Measurements from ENCODE around the gene ARHGEF19.
"Not testable (repeated sequence)": the region's sequence is repeated elsewhere in the genome, so short reads cannot be mapped to it uniquely, and the experiment has no call there.

Gene ARHGEF19

GRCh38 chr1:16163608-16164212 is 48.7 kb downstream of the ARHGEF19 start:
- DNase-seq, result not testable (repeated sequence)

DNA sequence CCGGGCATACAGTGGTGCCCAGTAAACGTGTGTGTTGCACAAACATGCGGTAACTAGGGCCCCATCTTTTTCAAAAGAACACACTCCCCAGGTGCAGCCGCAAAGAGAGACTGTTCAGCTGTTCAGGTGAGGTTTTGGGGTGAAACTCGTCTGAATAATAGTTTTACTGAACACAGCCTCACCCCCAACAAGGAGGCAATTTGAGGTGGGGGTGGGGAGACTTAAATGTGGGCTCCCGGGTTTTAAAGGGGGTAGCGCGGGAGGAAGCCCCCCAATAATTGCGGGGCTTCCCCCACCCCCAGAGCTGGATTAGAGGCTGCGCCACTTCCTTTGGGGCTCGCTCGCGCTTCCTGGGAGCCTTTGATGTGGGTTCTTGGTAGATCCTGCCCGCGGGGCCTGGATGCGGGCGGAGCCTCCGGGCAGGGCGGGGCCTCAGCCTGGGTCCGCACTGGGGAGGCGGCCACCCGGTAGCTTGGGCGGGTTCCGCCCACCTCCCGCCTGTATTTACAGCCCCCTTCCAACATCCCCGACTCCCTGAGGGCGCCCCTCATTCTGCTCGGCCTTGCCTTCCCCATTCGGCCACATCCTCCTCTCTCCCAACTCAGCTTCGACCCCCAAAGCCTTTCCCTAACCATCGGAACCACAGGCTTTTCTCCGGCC is 50.2 kb downstream of the ARHGEF19 start:
- DNase-seq, result no peak

GRCh38 chr1:16161717-16162116 is 50.7 kb downstream of the ARHGEF19 start:
- DNase-seq, result no peak

DNA sequence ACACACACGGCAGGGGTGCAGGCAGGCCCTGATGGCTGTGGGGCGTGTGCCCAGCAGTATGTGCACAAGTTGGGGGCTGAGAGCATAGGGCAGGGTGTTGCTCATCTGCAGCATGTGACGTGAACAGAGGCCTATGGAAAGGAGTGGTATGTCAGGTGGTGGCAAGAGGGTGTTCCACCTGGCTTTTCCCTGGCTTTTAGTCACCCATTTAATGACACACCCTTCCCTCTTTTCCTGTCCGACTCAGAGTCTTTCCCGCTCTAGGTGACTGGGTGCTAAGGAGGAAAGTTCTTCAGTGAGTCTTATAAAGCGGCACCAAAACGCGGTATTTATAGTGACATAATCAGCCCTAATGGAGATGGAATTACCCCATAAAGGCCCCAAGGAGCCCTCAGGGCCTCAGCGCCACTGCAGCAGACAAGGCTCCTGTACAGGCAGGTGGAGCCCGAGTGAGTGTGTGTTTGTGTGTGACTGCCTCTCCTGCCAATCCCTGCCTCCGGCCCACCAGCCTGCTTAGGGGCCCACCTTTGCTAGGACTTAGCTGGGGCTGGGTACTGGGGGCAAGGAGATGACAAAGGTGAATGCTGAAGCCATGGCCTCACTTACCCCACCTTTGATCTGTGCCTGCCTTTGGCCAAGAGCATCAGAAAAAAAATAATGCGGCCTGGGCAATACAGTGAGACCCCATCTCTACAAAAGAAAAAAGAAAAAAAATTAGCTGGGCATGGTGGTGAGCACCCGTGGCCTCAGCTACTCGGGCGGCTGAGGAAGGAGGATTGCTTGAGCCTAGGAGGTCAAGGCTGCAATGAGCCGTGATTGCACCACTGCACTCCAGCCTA is 53.2 kb downstream of the ARHGEF19 start:
- DNase-seq, result no peak

DNA sequence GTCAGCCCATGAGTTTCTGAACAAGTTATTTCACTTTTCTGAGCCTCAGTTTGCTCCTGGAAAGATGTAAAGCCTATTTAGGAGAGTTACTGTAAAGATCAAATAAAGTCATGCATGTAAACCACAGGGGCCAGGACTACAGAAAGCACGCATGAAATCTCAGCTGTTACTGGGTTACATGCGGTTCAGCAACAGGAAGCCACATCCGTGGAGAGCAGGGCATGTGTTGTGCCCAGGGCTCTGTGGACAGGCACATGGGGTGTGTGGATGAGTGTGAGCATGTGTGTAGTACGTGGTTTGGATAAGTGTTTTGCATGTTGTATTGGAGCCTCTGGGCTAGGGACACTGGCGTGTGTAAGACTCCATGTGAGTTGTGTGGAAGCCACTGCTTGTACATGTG is 54.4 kb downstream of the ARHGEF19 start:
- no peak for DNase-seq

- DNase-seq, result no peak
Measured at GRCh38 chr1:16156848-16157495, 55.5 kb downstream of the ARHGEF19 start.

- no peak for DNase-seq
Measured at GRCh38 chr1:16155537-16156410, 56.7 kb downstream of the ARHGEF19 start, which contains the start of gene EPHA2. Gene EPHA2, minus strand, starts transcription at chr1:16156069. Its CDS starts 137 bp downstream, at chr1:16155932.

DNA sequence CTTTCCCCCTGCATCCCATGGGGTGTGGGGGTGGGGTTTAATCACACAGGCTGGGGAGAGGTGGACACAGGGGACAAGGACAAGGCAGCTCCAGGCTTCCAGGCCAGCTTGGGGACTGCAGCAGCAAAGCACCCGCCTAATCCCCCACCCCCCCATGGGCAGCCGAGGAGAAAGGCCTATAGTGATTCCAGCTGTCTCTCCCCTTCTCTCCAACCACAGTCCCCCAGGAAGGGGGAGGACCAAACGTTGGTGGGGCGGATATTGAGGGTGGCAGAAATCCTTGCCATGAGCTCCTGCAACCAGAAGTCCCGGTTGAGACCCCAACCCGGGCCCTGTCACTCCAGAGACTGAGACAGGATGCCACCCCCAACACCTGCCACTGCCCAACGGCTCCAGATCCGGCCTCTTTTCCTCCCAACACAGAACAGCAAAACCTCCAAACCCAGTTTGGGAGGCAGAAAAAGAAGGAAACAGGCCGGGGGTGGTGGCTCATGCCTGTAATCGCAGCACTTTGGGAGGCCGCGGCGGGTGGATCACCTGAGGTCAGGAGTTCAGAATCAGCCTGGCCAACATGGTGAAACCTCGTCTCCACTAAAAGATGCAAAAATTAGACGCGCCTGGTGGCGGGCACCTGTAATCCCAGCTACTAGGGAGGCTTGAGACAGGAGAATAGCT is 58.3 kb downstream of the ARHGEF19 start:
- DNase-seq, result no peak

- no peak for DNase-seq
Measured at GRCh38 chr1:16153096-16153998, 59.1 kb downstream of the ARHGEF19 start.

DNA sequence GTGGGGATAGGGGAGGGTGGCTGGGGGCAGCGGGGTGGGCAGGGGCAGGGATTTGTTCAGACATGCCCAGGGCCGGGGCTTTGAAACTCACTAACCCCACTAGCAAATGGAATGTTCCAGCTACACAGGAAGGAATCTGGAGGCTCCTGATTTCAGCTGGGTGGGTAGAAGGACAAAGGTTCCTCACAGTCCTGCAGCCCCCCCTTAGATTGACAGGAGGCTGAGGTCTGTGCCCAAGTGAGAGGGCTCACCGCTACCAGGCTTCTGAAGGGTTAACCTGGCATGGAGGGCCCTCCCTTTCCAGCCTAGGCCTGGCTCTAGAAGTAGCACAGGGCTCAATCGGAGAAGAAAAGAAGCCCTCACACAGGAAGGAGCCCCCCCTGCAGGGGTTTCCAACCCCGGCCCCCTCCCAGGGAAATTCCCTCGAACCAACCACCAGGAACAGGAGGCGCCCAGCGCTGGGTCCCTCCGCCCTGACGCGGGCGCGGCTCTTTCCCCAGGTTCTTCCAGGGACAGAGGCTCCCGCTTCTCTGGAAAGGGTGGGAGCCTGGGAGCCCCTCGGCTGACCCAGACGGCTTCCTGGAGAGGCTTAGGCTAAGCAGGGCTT is 59.9 kb downstream of the ARHGEF19 start:
- no peak for DNase-seq

GRCh38 chr1:16151995-16152384 is 60.5 kb downstream of the ARHGEF19 start:
- no peak for DNase-seq

GRCh38 chr1:16151196-16151994 is 61.1 kb downstream of the ARHGEF19 start:
- DNase-seq, result no peak

GRCh38 chr1:16150508-16150907 is 61.9 kb downstream of the ARHGEF19 start:
- DNase-seq, result no peak

DNA sequence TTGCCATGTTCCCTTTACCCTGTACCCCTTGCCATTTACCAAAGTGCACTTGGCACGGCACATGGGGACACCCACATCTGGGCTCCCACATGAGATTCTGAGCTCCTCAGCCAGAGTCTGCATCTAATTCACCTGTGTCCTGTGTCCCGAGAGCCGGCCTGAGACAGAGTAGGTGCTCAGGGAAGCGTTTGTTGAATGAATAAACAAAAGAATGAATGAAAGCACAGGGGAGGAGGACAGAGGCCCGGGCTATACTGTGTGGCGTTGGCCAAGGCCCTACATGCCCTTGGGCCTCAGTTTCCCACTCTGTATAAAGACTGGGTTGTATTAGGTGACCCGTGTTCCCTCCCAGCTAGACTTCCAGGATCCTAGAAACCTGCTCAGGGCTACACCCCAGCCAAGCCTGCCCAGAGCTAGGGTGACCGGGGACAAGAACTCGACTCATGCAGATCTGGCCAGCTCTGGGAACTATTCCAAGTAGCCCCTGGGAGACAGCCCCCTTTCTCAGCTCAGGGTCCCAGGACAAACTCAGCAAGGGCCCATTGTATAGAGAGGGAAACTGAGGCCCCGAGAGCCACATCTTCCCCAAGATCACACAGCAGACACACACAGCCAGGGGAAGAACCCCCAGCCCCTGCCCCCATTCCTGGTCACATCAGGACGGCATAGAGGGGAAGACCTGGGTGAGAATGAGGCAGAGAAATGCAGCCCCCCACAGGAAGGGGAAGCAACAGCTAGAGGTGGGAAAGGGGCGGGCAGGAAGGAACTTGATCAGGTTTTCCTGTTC is 62.6 kb downstream of the ARHGEF19 start:
- DNase-seq, result no peak

DNA sequence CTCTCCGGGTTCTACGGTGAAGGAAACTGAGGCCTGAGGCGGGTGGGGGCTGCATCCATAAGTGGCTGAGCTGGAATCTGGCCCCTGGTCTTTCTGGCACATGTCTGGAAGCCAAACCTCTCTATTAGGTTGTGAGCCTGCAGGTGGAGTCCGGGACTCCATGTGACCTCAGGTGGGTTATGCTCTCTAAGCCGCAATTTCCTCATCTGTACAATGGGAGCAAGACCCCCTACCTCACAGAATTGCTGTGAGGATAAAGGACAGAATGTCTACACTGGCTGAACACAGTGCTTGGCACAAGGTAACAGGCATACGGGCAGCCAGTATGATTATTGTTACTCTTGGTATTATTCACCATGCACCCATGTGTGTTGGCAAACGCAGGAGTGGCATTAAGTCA is 63.3 kb downstream of the ARHGEF19 start:
- DNase-seq, result no peak

- DNase-seq, result no peak
Measured at GRCh38 chr1:16148329-16149092, 63.9 kb downstream of the ARHGEF19 start.

All from NCI-H2081 treated with DMSO at 0.1 percent for 48 hours (cell line).